ENCODE measurements around the gene ACOX1. TPM values are rescaled to one million over a fixed set of nuclear protein-coding genes. Genes with fewer than 3 reads are reported as not detected.

ACOX1 gene
- total and polyA plus RNA-seq, 2 of the 13 experiments (the other 11 are each of a cell fraction or from before 2014, with no cell fraction given): 86.4 to 120 TPM

DNA sequence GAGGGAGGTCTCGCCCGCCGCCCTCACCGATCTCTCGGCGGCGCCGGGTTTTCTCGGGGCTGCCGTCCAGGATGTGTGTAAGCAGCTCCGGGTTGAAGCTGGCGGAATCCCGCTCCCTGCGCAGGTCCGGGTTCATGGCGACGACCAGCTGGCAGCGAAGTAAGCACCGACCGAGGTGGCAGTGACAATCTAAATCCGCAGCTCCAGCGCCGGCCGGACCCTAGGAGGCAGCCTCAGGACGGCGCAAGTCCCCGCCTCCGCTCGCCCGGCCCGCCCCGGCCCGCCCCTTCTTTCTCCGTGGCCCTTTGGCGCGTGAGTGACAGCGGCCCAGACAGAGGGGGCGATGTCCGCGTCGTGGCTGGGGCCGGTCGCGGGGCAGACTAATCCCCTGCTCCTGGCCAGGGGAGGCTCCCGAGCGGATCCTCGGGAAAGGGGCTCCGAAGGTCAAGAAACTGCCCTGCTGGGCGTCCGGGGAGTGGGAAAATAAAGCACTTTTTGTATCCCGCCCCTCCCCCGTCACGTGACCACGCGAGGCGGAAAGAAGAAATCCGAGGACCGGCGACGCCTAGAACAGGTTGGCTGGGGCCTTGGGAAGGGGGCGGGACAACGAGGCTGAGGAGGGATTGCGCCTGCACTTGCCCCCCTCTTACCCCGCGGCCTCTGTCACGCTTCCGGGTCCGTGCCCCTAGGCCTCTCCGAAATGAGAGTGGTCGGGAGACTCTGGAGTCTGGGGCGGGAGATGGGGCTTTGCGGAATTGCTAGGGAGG is at the start of gene ACOX1, which contains the start of gene TEN1 (continued):
- TF ChIP-seq, protein P1, sequence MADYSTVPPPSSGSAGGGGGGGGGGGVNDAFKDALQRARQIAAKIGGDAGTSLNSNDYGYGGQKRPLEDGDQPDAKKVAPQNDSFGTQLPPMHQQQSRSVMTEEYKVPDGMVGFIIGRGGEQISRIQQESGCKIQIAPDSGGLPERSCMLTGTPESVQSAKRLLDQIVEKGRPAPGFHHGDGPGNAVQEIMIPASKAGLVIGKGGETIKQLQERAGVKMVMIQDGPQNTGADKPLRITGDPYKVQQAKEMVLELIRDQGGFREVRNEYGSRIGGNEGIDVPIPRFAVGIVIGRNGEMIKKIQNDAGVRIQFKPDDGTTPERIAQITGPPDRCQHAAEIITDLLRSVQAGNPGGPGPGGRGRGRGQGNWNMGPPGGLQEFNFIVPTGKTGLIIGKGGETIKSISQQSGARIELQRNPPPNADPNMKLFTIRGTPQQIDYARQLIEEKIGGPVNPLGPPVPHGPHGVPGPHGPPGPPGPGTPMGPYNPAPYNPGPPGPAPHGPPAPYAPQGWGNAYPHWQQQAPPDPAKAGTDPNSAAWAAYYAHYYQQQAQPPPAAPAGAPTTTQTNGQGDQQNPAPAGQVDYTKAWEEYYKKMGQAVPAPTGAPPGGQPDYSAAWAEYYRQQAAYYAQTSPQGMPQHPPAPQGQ (CRISPR knock-in tag; IDR thresholded peaks at IDR 0.05; ENCODE audit: borderline replicate concordance): no peak
- TF ChIP-seq, protein P2, sequence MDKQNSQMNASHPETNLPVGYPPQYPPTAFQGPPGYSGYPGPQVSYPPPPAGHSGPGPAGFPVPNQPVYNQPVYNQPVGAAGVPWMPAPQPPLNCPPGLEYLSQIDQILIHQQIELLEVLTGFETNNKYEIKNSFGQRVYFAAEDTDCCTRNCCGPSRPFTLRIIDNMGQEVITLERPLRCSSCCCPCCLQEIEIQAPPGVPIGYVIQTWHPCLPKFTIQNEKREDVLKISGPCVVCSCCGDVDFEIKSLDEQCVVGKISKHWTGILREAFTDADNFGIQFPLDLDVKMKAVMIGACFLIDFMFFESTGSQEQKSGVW (CRISPR knock-in tag; IDR thresholded peaks at IDR 0.05; ENCODE audit: borderline replicate concordance): no peak
- TF ChIP-seq HDAC1 (CRISPR knock-in tag; IDR thresholded peaks at IDR 0.05): peak; percentile 98
- TF ChIP-seq ZNF501 (CRISPR knock-in tag; IDR thresholded peaks at IDR 0.05): peak; percentile 81
- 0 out of 2 replicates have a peak, but pooled peaks have one; percentile 13 for TF ChIP-seq PAF1 (CRISPR knock-in tag; IDR thresholded peaks at IDR 0.05)
- no peak for TF ChIP-seq KAT2B (IDR thresholded peaks at IDR 0.05; ENCODE audit: borderline replicate concordance, low read depth, low read length)
- TF ChIP-seq, protein P3, sequence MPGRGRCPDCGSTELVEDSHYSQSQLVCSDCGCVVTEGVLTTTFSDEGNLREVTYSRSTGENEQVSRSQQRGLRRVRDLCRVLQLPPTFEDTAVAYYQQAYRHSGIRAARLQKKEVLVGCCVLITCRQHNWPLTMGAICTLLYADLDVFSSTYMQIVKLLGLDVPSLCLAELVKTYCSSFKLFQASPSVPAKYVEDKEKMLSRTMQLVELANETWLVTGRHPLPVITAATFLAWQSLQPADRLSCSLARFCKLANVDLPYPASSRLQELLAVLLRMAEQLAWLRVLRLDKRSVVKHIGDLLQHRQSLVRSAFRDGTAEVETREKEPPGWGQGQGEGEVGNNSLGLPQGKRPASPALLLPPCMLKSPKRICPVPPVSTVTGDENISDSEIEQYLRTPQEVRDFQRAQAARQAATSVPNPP (CRISPR knock-in tag; IDR thresholded peaks at IDR 0.05): no peak; the same call in 1 of the 2 replicates
- TF ChIP-seq ELF3 (CRISPR knock-in tag; IDR thresholded peaks at IDR 0.05): peak; percentile 98
- TF ChIP-seq, protein P4, sequence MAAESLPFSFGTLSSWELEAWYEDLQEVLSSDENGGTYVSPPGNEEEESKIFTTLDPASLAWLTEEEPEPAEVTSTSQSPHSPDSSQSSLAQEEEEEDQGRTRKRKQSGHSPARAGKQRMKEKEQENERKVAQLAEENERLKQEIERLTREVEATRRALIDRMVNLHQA (CRISPR knock-in tag; IDR thresholded peaks at IDR 0.05): no peak
- TF ChIP-seq SMARCE1 (IDR thresholded peaks at IDR 0.05; ENCODE audit: borderline replicate concordance): no peak
- TF ChIP-seq ISL2 (CRISPR knock-in tag; IDR thresholded peaks at IDR 0.05): peak; percentile 81
- peak; percentile 80 for TF ChIP-seq ZNF337 (CRISPR knock-in tag; IDR thresholded peaks at IDR 0.05; ENCODE audit: borderline replicate concordance, low read depth)
- TF ChIP-seq, protein P5, sequence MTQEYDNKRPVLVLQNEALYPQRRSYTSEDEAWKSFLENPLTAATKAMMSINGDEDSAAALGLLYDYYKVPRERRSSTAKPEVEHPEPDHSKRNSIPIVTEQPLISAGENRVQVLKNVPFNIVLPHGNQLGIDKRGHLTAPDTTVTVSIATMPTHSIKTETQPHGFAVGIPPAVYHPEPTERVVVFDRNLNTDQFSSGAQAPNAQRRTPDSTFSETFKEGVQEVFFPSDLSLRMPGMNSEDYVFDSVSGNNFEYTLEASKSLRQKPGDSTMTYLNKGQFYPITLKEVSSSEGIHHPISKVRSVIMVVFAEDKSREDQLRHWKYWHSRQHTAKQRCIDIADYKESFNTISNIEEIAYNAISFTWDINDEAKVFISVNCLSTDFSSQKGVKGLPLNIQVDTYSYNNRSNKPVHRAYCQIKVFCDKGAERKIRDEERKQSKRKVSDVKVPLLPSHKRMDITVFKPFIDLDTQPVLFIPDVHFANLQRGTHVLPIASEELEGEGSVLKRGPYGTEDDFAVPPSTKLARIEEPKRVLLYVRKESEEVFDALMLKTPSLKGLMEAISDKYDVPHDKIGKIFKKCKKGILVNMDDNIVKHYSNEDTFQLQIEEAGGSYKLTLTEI (CRISPR knock-in tag; conservative IDR thresholded peaks at IDR 0.05): no peak
- TF ChIP-seq ZNF713 (CRISPR knock-in tag; IDR thresholded peaks at IDR 0.05): no peak
- TF ChIP-seq ZBTB8A (CRISPR knock-in tag; IDR thresholded peaks at IDR 0.05; ENCODE audit: borderline replicate concordance, low read depth): peak; percentile 66; the same call in 1 of the 2 replicates
- no peak for TF ChIP-seq ZNF282 (IDR thresholded peaks at IDR 0.05; ENCODE audit: partially characterized antibody)
- peak; percentile 59 for TF ChIP-seq SAFB2 (CRISPR knock-in tag; IDR thresholded peaks at IDR 0.05; ENCODE audit: borderline replicate concordance, low read depth)
- TF ChIP-seq ZFYVE20 (CRISPR knock-in tag; IDR thresholded peaks at IDR 0.05; ENCODE audit: borderline replicate concordance, low read depth): no peak
- no peak; the same call in none of the 2 replicates for TF ChIP-seq ZNF232 (CRISPR knock-in tag; IDR thresholded peaks at IDR 0.05; ENCODE audit: borderline replicate concordance)
- TF ChIP-seq ZBTB7A (CRISPR knock-in tag; IDR thresholded peaks at IDR 0.05): peak; percentile 66; the same call in 1 of the 2 replicates
- TF ChIP-seq THAP11 (CRISPR knock-in tag; IDR thresholded peaks at IDR 0.05): peak; percentile 86
- TF ChIP-seq GLI4 (CRISPR knock-in tag; IDR thresholded peaks at IDR 0.05; ENCODE audit: borderline replicate concordance): no peak
